GM12891 (cell line): Measurements from ENCODE around the gene CELF2.

Experiments
- DNase-seq: peaks from one replicate; pipeline ENCODE4 v3.0.0; 2011; ENCODE audit warnings: low spot score; ENCODE audit not compliant: insufficient read length
- FAIRE-seq: peaks from 2 replicates; lab custom pipeline; 2011; peaks lifted over from hg19 to GRCh38; lab: Jason Lieb, UNC
- PAX5 ChIP-seq: IDR thresholded peaks from 2 replicates; pipeline ENCODE4 v1.6.1; 2011; ENCODE audit warnings: low read length, moderate library complexity, mild to moderate bottlenecking; ENCODE audit not compliant: insufficient read depth, severe bottlenecking
- POLR2A ChIP-seq: IDR thresholded peaks from 2 replicates; pipeline ENCODE4 v1.6.1; 2011; ENCODE audit warnings: low read depth, low read length, control low read depth
- POLR2AphosphoS5 ChIP-seq: IDR thresholded peaks from 2 replicates; pipeline ENCODE4 v1.6.1; 2011; ENCODE audit warnings: low read depth, low read length, control low read depth
- POU2F2 ChIP-seq: IDR thresholded peaks from 2 replicates; pipeline ENCODE4 v1.6.1; 2011; ENCODE audit warnings: low read depth, mild to moderate bottlenecking, control low read depth, low read length, moderate library complexity
- SPI1 ChIP-seq: IDR thresholded peaks from 2 replicates; pipeline ENCODE4 v1.6.1; 2011; ENCODE audit warnings: low read depth, low read length, control low read depth
- TAF1 ChIP-seq: IDR thresholded peaks from 2 replicates; pipeline ENCODE4 v1.6.1; 2011; ENCODE audit warnings: low read depth, low read length, control low read depth

The CELF2 gene

DNA sequence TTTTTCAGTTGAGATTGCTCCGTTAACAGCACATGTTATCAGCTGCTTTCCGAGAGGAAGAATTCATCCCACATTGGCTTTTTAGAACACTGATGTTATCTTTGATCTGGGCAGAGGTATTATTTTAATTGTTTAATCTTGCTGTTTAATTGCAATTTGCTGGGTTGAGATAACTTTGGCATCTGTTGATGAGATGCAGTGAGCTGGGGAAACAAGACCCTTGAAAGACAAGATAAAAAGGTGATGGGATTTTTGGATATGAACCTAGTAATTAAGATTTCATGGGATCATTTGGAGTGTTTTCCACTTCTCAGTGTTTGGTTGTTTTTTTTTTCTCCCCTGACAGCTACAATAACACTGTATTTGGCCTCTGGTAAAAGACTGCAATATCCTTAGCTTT lies 4.5 kb downstream of the CELF2 start:
- DNase-seq (no peak), FAIRE-seq (no peak)
- no peak for TF ChIP-seq TAF1
- no peak for TF ChIP-seq POLR2AphosphoS5

- FAIRE-seq: peak; percentile 23
- TF ChIP-seq POLR2AphosphoS5: no peak
- TF ChIP-seq PAX5: no peak
- TF ChIP-seq TAF1: no peak
- no peak for TF ChIP-seq POLR2A
- TF ChIP-seq POU2F2: no peak
- no peak for TF ChIP-seq SPI1
- DNase-seq: no peak
Measured at GRCh38 chr10:11023009-11023953, 5.6 kb downstream of the CELF2 start.

- FAIRE-seq (no peak), DNase-seq (no peak)
- TF ChIP-seq SPI1 (no peak), TAF1 (no peak), POU2F2 (no peak), POLR2A (no peak), POLR2AphosphoS5 (no peak)
Measured at GRCh38 chr10:11024596-11024995, 6.9 kb downstream of the CELF2 start.

DNA sequence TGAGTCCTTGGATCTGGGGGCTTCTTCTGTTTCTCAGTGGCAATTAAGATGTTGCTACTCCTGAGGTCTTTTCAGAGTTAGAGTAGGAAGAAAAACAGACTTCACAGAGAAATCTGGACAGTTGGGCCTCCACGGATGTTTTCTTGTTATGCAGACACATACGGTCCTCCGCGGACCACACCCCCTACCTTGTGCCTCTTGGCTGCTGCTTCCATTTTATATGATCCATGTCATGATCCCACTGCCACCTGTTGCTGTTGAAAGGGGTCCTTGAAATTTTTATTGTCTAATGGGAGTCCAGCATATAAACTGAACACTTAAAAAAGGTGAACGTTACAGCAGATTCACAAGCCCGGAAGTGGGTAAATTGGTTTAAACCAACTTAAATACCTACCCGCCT lies 8.3 kb downstream of the CELF2 start:
- no peak for DNase-seq
- no peak for FAIRE-seq

GRCh38 chr10:11026773-11027172 lies 9.1 kb downstream of the CELF2 start:
- no peak for FAIRE-seq
- no peak for TF ChIP-seq POLR2A
- TF ChIP-seq PAX5: no peak
- DNase-seq: no peak

More for the DNA sequence above, 8.3 kb downstream of the CELF2 start:
- TF ChIP-seq POLR2AphosphoS5 (no peak), TAF1 (no peak), POU2F2 (no peak), SPI1 (no peak), PAX5 (no peak), POLR2A (no peak)

- FAIRE-seq: no peak
- TF ChIP-seq SPI1: no peak
- no peak for TF ChIP-seq POU2F2
- TF ChIP-seq POLR2A: no peak
- no peak for TF ChIP-seq PAX5
- no peak for TF ChIP-seq POLR2AphosphoS5
- no peak for TF ChIP-seq TAF1
- DNase-seq: no peak
Measured at GRCh38 chr10:11034762-11035161, 17.1 kb downstream of the CELF2 start.

DNA sequence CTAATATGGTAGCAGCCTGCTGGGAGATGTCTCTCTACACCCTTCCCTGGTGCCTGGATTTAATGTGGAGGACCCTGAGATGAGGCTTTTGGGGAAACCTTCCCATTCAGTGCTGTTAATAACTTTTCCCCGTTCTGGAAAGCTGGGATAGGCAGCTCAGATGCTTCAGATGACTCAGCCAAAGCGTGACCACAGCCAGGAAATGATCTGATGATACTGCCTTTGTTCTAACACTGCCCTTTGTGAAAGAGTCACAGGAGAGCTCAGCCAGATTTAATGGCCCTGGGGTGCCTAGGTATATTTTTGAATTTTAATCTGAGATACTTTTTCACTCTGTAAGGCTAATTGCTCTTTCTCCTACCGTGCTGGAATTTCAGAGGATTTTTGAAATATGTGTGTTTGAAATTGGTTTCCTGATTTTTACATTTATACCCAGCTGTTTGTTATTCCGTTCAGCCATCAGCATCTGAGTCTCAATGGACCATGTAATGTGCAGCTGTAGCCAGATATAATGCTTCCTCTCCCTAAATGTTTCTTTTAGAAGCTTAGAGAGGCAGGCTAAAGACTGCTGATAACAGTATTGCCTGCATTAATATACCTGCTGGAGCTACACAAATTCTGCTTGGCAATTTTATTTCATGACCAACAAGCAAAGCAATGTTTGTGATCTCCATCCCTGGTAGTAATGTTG lies 17.8 kb downstream of the CELF2 start:
- no peak for DNase-seq
- TF ChIP-seq PAX5 (no peak), POLR2AphosphoS5 (no peak), POLR2A (no peak), SPI1 (no peak), TAF1 (no peak), POU2F2 (no peak)
- no peak for FAIRE-seq

- TF ChIP-seq POLR2A: no peak
- TF ChIP-seq POU2F2: no peak
- no peak for TF ChIP-seq TAF1
- no peak for TF ChIP-seq PAX5
- TF ChIP-seq POLR2AphosphoS5: no peak
- no peak for FAIRE-seq
- no peak for DNase-seq
Measured at GRCh38 chr10:11036424-11037011, 18.8 kb downstream of the CELF2 start.

DNA sequence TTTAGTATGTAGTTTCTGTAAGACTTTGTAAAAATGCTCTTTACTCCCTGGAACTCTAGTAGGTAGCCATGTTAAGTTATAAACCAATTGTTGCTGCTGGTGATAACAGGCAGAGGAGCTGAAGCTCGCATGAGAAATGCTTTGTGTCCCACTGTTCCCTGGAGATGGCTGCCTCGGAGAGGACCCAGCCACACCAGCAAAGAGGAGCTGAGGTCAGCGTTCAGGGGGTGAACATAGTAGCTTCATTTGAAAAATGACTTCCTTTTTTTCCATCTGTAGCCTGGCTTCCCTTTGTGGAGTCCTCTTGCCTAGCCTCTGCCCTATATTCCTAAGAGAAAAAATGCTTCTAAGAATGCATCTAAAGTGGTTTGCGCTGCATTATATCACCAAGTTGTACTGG lies 20.3 kb downstream of the CELF2 start:
- FAIRE-seq (no peak), DNase-seq (no peak)
- TF ChIP-seq TAF1 (no peak), PAX5 (no peak), POLR2A (no peak), POU2F2 (no peak), POLR2AphosphoS5 (no peak), SPI1 (no peak)
